ENCODE measurements around the gene LGMN. TPM values are rescaled to one million over a fixed set of nuclear protein-coding genes. Genes with fewer than 3 reads are reported as not detected.

Gene LGMN
- total and polyA plus RNA-seq, 2 of the 13 experiments (the other 11 are each of a cell fraction or from before 2014, with no cell fraction given) = 28.9 to 76.4 TPM

DNA sequence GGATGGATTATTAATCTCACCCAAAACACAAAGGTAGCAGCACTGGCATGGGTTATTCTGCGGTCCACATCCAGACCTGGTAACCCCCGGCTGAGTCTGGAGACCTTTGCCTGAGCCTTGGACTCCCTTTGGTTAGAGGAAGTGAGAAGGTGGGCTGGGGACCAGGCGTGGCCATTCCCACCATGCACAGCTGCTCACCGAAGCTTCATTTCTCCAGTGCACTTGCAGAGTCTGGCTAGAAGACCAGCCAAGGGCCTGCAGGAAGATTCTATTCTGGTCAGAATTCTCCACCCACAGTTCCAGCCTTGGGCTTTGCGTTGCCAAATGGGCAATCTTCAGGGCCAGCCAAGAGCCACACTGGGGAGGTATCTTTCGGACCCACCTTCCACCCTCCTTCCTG is 73.0 kb downstream of the LGMN start (continued):
- TF ChIP-seq, protein P1, sequence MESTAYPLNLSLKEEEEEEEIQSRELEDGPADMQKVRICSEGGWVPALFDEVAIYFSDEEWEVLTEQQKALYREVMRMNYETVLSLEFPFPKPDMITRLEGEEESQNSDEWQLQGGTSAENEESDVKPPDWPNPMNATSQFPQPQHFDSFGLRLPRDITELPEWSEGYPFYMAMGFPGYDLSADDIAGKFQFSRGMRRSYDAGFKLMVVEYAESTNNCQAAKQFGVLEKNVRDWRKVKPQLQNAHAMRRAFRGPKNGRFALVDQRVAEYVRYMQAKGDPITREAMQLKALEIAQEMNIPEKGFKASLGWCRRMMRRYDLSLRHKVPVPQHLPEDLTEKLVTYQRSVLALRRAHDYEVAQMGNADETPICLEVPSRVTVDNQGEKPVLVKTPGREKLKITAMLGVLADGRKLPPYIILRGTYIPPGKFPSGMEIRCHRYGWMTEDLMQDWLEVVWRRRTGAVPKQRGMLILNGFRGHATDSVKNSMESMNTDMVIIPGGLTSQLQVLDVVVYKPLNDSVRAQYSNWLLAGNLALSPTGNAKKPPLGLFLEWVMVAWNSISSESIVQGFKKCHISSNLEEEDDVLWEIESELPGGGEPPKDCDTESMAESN (CRISPR knock-in tag; conservative IDR thresholded peaks at IDR 0.05) = no peak
- TF ChIP-seq ZNF382 (CRISPR knock-in tag; IDR thresholded peaks at IDR 0.05; ENCODE audit: borderline replicate concordance) (no peak), AGO1 (IDR thresholded peaks at IDR 0.05; ENCODE audit: low read depth, low read length, poor library complexity, severe bottlenecking) (no peak), PHF21A (CRISPR knock-in tag; IDR thresholded peaks at IDR 0.05) (no peak)

DNA sequence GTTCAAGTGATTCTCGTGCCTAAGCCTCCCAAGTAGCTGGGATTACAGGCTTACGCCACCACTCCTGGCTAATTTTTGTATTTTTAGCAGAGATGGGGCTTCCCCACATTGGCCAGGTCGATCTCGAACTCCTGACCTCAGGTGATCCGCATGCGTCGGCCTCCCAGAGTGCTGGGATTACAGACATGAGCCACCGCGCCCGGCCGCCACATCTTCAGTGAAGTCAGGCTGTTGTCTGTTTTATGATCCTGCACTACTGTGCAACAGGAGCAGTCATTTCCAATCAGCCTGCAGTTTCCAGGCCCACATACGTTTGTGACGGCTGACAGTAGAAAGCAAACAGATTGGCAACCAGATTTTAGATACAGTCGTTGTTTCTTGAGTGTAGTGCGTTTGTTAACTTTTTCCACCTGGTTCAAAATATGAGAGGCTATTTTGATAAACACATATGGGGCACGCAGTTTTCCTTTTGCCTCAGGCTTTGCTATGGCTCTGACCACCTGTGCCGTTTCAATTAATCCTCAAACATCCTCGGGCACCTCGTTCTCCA is 74.8 kb downstream of the LGMN start:
- H3K27ac ChIP-seq (ENCODE audit: extremely low read length, insufficient read depth, low read length) = no peak overlapping the region
- H3K27me3 ChIP-seq (ENCODE audit: control insufficient read depth in 1 of 2, insufficient read depth in 2 of 2, low read length in 2 of 2) = no peaks in the 10 kb centered on the region
- in situ Hi-C loops (cut with HindIII; ENCODE audit: extremely low pct_ligation_motif_present, low pct_unique_long_range_greater_than_20kb) = no loop called here
- H2AFZ ChIP-seq (ENCODE audit: low read length) = no peak overlapping the region
- WGBS (ENCODE audit: low lambda C conversion rate) = 98% methylated on average over 19 of the region's 19 CpGs
- BruUV-seq (replicated peaks) = no TSS peak
- H4K20me1 ChIP-seq (ENCODE audit: insufficient read depth, low read length) = no peaks in the 10 kb centered on the region
- no peak for ATAC-seq
- no peak for DNase-seq (ENCODE audit: low spot score)
- H3K9me3 ChIP-seq (ENCODE audit: low read length) = no peaks in the 10 kb centered on the region
- H3K4me3 ChIP-seq (replicated peaks in 1 of 3; ENCODE audit: insufficient read depth in 1 of 3, low read depth in 2 of 3, low read length in 3 of 3) = no peak overlapping the region
- no peak for FAIRE-seq
- intact Hi-C loops (cut with micrococcal nuclease; ENCODE audit: unreplicated experiment) = no loop called here
- H3K79me2 ChIP-seq (ENCODE audit: insufficient read depth, low read length) = no peaks in the 10 kb centered on the region
- CTCF ChIA-PET (ENCODE audit: low intra/inter-chr PET ratio, low total read pairs) = no interaction called here
- no peaks in the 10 kb centered on the region for H3K4me1 ChIP-seq (ENCODE audit: insufficient read depth, low read length)
- no peak overlapping the region for H3K9ac ChIP-seq (ENCODE audit: insufficient read depth, low read depth, low read length)
- H3K4me2 ChIP-seq (ENCODE audit: low read depth, low read length) = no peak overlapping the region
- POLR2A ChIA-PET = no interaction called here
- peaks cover 5 to 19% of the 10 kb centered on the region in 2 experiments; a peak in 4 of 5 replicates for H3K36me3 ChIP-seq (replicated peaks in 1 of 2; ENCODE audit: control insufficient read depth in 1 of 2, insufficient read depth in 2 of 2, low read length in 2 of 2)
- TF ChIP-seq FOXA1 (IDR thresholded peaks at IDR 0.05) = no peak
- TF ChIP-seq FOXA1 (CRISPR knock-in tag; IDR thresholded peaks at IDR 0.05) = no peak
- TF ChIP-seq SOX13 (IDR thresholded peaks at IDR 0.05) = no peak
- TF ChIP-seq SOX13 (CRISPR knock-in tag; conservative IDR thresholded peaks at IDR 0.05 in 1 of 2, IDR thresholded peaks at IDR 0.05 in 1 of 2) = no peak
- no peak for TF ChIP-seq ZNF143 (CRISPR knock-in tag; IDR thresholded peaks at IDR 0.05)
- TF ChIP-seq, protein P2, sequence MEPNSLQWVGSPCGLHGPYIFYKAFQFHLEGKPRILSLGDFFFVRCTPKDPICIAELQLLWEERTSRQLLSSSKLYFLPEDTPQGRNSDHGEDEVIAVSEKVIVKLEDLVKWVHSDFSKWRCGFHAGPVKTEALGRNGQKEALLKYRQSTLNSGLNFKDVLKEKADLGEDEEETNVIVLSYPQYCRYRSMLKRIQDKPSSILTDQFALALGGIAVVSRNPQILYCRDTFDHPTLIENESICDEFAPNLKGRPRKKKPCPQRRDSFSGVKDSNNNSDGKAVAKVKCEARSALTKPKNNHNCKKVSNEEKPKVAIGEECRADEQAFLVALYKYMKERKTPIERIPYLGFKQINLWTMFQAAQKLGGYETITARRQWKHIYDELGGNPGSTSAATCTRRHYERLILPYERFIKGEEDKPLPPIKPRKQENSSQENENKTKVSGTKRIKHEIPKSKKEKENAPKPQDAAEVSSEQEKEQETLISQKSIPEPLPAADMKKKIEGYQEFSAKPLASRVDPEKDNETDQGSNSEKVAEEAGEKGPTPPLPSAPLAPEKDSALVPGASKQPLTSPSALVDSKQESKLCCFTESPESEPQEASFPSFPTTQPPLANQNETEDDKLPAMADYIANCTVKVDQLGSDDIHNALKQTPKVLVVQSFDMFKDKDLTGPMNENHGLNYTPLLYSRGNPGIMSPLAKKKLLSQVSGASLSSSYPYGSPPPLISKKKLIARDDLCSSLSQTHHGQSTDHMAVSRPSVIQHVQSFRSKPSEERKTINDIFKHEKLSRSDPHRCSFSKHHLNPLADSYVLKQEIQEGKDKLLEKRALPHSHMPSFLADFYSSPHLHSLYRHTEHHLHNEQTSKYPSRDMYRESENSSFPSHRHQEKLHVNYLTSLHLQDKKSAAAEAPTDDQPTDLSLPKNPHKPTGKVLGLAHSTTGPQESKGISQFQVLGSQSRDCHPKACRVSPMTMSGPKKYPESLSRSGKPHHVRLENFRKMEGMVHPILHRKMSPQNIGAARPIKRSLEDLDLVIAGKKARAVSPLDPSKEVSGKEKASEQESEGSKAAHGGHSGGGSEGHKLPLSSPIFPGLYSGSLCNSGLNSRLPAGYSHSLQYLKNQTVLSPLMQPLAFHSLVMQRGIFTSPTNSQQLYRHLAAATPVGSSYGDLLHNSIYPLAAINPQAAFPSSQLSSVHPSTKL (CRISPR knock-in tag; IDR thresholded peaks at IDR 0.05) = no peak
- TF ChIP-seq, protein P3, sequence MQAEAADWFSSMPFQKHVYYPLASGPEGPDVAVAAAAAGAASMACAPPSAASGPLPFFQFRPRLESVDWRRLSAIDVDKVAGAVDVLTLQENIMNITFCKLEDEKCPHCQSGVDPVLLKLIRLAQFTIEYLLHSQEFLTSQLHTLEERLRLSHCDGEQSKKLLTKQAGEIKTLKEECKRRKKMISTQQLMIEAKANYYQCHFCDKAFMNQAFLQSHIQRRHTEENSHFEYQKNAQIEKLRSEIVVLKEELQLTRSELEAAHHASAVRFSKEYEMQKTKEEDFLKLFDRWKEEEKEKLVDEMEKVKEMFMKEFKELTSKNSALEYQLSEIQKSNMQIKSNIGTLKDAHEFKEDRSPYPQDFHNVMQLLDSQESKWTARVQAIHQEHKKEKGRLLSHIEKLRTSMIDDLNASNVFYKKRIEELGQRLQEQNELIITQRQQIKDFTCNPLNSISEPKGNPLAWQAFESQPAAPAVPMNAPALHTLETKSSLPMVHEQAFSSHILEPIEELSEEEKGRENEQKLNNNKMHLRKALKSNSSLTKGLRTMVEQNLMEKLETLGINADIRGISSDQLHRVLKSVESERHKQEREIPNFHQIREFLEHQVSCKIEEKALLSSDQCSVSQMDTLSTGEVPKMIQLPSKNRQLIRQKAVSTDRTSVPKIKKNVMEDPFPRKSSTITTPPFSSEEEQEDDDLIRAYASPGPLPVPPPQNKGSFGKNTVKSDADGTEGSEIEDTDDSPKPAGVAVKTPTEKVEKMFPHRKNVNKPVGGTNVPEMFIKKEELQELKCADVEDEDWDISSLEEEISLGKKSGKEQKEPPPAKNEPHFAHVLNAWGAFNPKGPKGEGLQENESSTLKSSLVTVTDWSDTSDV (CRISPR knock-in tag; IDR thresholded peaks at IDR 0.05) = no peak
- no peak for TF ChIP-seq ATRX (CRISPR knock-in tag; IDR thresholded peaks at IDR 0.05; ENCODE audit: borderline replicate concordance)
- TF ChIP-seq ZNF230 (CRISPR knock-in tag; IDR thresholded peaks at IDR 0.05) = no peak
- no peak for TF ChIP-seq ZNF207 (IDR thresholded peaks at IDR 0.05; ENCODE audit: borderline replicate concordance)
